OCI-LY1 (cell line): ENCODE results near the gene CNP.
A peak's percentile ranks its signal among the peaks of the same experiment; 100 is the strongest.
"Not testable (repeated sequence)": the region's sequence is repeated elsewhere in the genome, so short reads cannot be mapped to it uniquely, and the experiment has no call there.

Experiments used
- H2AFZ ChIP-seq: fragments of 200-600 bp; sonication (generic), shearing (Covaris generic); 2 replicates; pipeline ENCODE4 v1.6.0; 2014; ENCODE audit warnings: antibody characterized with exemption, mild to moderate bottlenecking, low read length
- H3F3A ChIP-seq: fragments of 200-600 bp; sonication (generic), shearing (Covaris generic); 2 replicates; pipeline ENCODE4 v1.6.0; 2014; ENCODE audit warnings: mild to moderate bottlenecking, antibody characterized with exemption, low read length, moderate library complexity; ENCODE audit not compliant: insufficient read depth
- H3K27ac ChIP-seq: fragments of 200-600 bp; sonication (generic); 2 replicates; pipeline ENCODE4 v1.5.1; 2014; ENCODE audit warnings: low read length, mixed run types, mild to moderate bottlenecking, low read depth; ENCODE audit not compliant: poor library complexity, severe bottlenecking
- H3K27me3 ChIP-seq: fragments of 200-600 bp; sonication (generic); 2 replicates; pipeline ENCODE4 v1.6.0; 2014; ENCODE audit warnings: antibody characterized with exemption, mild to moderate bottlenecking, low read length, moderate library complexity; ENCODE audit not compliant: insufficient read depth
- H3K36me3 ChIP-seq: fragments of 200-600 bp; sonication (generic); 2 replicates; pipeline ENCODE4 v1.6.1; 2014; ENCODE audit warnings: mild to moderate bottlenecking, antibody characterized with exemption, low read length, moderate library complexity, mixed read lengths; ENCODE audit not compliant: insufficient read depth
- H3K4me1 ChIP-seq: fragments of 200-600 bp; sonication (generic); 2 replicates; pipeline ENCODE4 v1.5.1; 2014; ENCODE audit warnings: mild to moderate bottlenecking, low read length, moderate library complexity; ENCODE audit not compliant: insufficient read depth, severe bottlenecking
- H3K4me2 ChIP-seq: fragments of 200-600 bp; sonication (generic), shearing (Covaris generic); 2 replicates; pipeline ENCODE4 v1.6.1; 2014; ENCODE audit warnings: low read length
- H3K4me3 ChIP-seq: fragments of 200-600 bp; sonication (generic); 2 replicates; pipeline ENCODE4 v1.5.1; 2014; ENCODE audit warnings: low read length, low read depth, mild to moderate bottlenecking, mixed read lengths; ENCODE audit not compliant: poor library complexity, severe bottlenecking
- H3K79me2 ChIP-seq: fragments of 200-600 bp; shearing (Covaris generic); 2 replicates; pipeline ENCODE4 v1.6.1; 2016; ENCODE audit warnings: mixed run types, low read length, mixed read lengths; ENCODE audit not compliant: insufficient read depth
- H3K9ac ChIP-seq: fragments of 200-600 bp; sonication (generic), shearing (Covaris generic); 2 replicates; pipeline ENCODE4 v1.6.1; 2014; ENCODE audit warnings: mild to moderate bottlenecking, low read length, mixed read lengths
- H3K9me2 ChIP-seq: fragments of 200-600 bp; sonication (generic), shearing (Covaris generic); 2 replicates; pipeline ENCODE4 v1.6.1; 2014; ENCODE audit warnings: low read depth, mild to moderate bottlenecking, low read length, mixed read lengths
- H3K9me3 ChIP-seq: fragments of 200-600 bp; shearing (Covaris generic); 2 replicates; pipeline ENCODE4 v1.6.1; 2014; ENCODE audit warnings: low read length, mixed read lengths
- H4K20me1 ChIP-seq: fragments of 200-600 bp; sonication (generic), shearing (Covaris generic); 2 replicates; pipeline ENCODE4 v1.6.0; 2016; ENCODE audit warnings: mild to moderate bottlenecking, low read length; ENCODE audit not compliant: insufficient read depth
- CTCF ChIP-seq: fragments of 200-600 bp; sonication (generic), shearing (Covaris generic); IDR thresholded peaks from 2 replicates; pipeline ENCODE4 v1.5.1; 2017; ENCODE audit warnings: mild to moderate bottlenecking, antibody characterized with exemption, low read length, moderate library complexity, mixed read lengths
- EZH2 ChIP-seq: fragments of 200-600 bp; sonication (generic), shearing (Covaris generic); IDR thresholded peaks from 2 replicates; pipeline ENCODE4 v1.8.0; 2017; ENCODE audit warnings: borderline replicate concordance, mixed run types, mild to moderate bottlenecking, antibody characterized with exemption, low read length, moderate library complexity, mixed read lengths

Gene CNP

DNA sequence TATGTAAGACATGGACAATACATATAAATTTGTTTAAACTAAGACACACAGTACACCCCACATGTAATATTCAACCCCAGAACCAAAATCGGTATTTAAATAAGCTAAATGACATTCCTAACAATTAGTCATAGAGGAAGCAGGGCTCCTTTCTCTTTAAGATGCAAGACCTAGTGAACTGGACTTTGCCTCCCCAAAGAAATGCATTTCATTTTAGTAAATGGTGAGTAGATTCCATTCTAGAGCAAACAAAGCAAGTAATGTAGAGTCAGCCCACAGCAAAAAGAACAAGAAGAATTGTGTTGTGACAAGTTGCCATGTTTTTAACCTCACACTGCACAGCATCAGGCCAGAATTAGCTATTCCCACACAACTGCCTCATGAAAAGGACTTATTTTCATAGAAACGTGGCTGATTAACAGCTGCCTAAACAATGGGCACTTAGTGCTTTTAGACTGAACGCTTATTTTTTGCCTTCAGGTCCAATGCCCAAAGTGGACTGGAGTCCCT lies 36.3 kb downstream of the CNP start:
- TF ChIP-seq CTCF (no peak), EZH2 (no peak)
- Histone ChIP-seq H4K20me1 (no peaks in the 10 kb centered on the region), H3K4me3 (no peak overlapping the region), H3K79me2 (peaks cover 65% of the 10 kb centered on the region), H3K27me3 (no peaks in the 10 kb centered on the region), H3K9me2 (no peaks in the 10 kb centered on the region), H2AFZ (no peak overlapping the region), H3K9me3 (no peaks in the 10 kb centered on the region), H3K36me3 (peaks cover 50% of the 10 kb centered on the region), H3K27ac (no peak overlapping the region), H3K9ac (no peak overlapping the region), H3K4me2 (no peak overlapping the region), H3F3A (no peaks in the 10 kb centered on the region), H3K4me1 (no peaks in the 10 kb centered on the region)

DNA sequence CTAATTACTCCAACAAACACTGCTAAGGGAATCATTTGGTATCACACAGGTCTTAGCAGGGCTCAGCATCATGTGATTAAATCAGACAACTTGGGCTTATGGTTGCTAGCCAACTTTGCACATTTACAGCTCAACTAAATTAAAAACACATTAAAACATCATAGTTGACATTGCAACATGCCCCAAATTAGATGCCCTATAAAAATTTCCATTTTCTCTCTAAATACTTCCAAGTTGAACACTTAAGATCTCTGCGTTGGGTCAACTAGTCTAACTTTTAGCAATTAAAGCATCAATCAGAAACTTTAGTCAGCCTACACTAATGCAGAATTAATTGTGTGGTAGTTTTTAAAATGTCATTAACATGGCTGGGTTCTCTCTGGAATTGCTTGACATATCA lies 38.6 kb downstream of the CNP start:
- no peak for TF ChIP-seq CTCF
- no peak for TF ChIP-seq EZH2
- Histone ChIP-seq H3K36me3 (peaks cover 46% of the 10 kb centered on the region), H2AFZ (no peak overlapping the region), H3K4me2 (no peak overlapping the region), H3F3A (no peaks in the 10 kb centered on the region), H3K4me3 (no peak overlapping the region), H3K27me3 (no peaks in the 10 kb centered on the region), H3K4me1 (no peaks in the 10 kb centered on the region), H3K9me2 (no peaks in the 10 kb centered on the region), H4K20me1 (no peaks in the 10 kb centered on the region), H3K79me2 (peaks cover 87% of the 10 kb centered on the region), H3K9me3 (no peaks in the 10 kb centered on the region), H3K27ac (no peak overlapping the region), H3K9ac (no peak overlapping the region)

- peaks cover 3% of the 10 kb centered on the region for H3K4me1 ChIP-seq
- no peak overlapping the region for H3K4me3 ChIP-seq
- H3K27ac ChIP-seq, result no peak overlapping the region
- no peaks in the 10 kb centered on the region for H4K20me1 ChIP-seq
- H3K27me3 ChIP-seq, result no peaks in the 10 kb centered on the region
- no peaks in the 10 kb centered on the region for H3K9me2 ChIP-seq
- H3K79me2 ChIP-seq, result peaks cover 94% of the 10 kb centered on the region
- peaks cover 28% of the 10 kb centered on the region; the same call in 1 of the 2 replicates for H3K36me3 ChIP-seq
- H3K4me2 ChIP-seq, result no peak overlapping the region
- H3K9ac ChIP-seq, result no peak overlapping the region
- TF ChIP-seq CTCF, result peak; percentile 27; the same call in 1 of the 2 replicates
- no peak for TF ChIP-seq EZH2
- no peaks in the 10 kb centered on the region for H3K9me3 ChIP-seq
- H3F3A ChIP-seq, result no peaks in the 10 kb centered on the region
- H2AFZ ChIP-seq, result no peak overlapping the region
Measured at GRCh38 chr17:42009170-42009569, 42.6 kb downstream of the CNP start.

- H3K9me3 ChIP-seq, H3K27ac ChIP-seq, H3F3A ChIP-seq, H3K4me3 ChIP-seq, H3K4me1 ChIP-seq, H2AFZ ChIP-seq, H3K27me3 ChIP-seq, H4K20me1 ChIP-seq, H3K4me2 ChIP-seq, H3K9me2 ChIP-seq, H3K9ac ChIP-seq: not testable (repeated sequence)
- Histone ChIP-seq H3K79me2 (peaks cover 94% of the 10 kb centered on the region), H3K36me3 (peaks cover 34% of the 10 kb centered on the region; the same call in 1 of the 2 replicates)
Measured at GRCh38 chr17:42010266-42010680, 43.7 kb downstream of the CNP start.
